Activated naive CD4-positive, alpha-beta T cell treated with anti-CD3 and anti-CD28 coated beads, Interleukin-2, amount 50 U/mL, for 24 hours (primary cell): ENCODE results near the gene TMEM145.

ENCODE experiments used
- H3K27ac Mint-ChIP-seq: one replicate; pipeline ENCODE4 v1.8.0; 2021; ENCODE audit warnings: mild to moderate bottlenecking, mixed read lengths
- H3K27me3 Mint-ChIP-seq: one replicate; pipeline ENCODE4 v1.8.0; 2021; ENCODE audit warnings: mixed read lengths
- H3K36me3 Mint-ChIP-seq: one replicate; pipeline ENCODE4 v1.8.0; 2021; ENCODE audit warnings: mixed read lengths
- H3K4me1 Mint-ChIP-seq: one replicate; pipeline ENCODE4 v1.8.0; 2021; ENCODE audit warnings: mixed read lengths
- H3K4me3 Mint-ChIP-seq: one replicate; pipeline ENCODE4 v1.8.0; 2021; ENCODE audit warnings: mild to moderate bottlenecking, mixed read lengths
- H3K9me3 Mint-ChIP-seq: one replicate; pipeline ENCODE4 v1.8.0; 2021; ENCODE audit warnings: mixed read lengths

TMEM145 gene

DNA sequence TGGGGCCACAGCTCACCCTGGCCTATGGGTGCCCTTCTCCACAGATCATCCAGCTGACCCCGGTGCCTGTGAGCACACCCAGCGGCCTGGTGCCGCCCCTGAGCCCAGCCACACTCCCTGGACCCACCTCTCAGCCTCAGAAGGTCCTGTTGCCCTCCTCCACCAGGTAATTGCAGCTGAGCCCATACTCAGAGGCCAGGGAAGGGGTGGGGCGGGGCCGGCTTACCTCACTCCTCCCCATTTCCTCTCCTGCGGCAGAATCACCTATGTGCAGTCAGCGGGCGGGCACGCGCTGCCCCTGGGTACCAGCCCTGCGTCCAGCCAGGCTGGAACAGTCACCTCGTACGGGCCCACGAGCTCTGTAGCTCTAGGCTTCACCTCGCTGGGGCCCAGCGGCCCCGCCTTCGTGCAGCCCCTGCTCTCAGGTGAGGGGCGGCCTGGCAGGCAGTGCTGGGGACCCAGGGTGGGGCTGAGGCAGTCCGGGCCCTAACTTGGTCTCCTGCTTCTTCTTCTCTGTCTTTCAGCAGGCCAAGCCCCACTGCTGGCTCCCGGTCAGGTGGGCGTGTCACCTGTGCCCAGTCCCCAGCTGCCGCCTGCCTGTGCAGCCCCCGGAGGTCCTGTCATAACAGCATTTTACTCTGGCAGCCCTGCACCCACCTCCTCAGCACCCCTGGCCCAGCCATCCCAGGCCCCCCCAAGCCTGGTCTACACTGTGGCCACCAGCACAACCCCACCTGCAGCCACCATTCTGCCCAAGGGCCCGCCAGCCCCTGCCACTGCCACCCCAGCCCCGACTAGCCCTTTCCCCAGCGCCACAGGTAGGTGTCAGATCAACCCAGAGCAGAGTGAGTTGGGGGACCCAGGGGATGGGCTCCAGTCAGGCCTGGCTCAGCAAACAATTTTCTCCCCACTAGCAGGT, 20.8 kb upstream of the TMEM145 start:
- Mint-ChIP-seq H3K36me3 (peaks cover 2% of the 10 kb centered on the region), H3K4me1 (peaks cover 10% of the 10 kb centered on the region), H3K27me3 (no peaks in the 10 kb centered on the region), H3K9me3 (no peaks in the 10 kb centered on the region), H3K4me3 (no peak overlapping the region), H3K27ac (peak overlapping the region; percentile 48)

DNA sequence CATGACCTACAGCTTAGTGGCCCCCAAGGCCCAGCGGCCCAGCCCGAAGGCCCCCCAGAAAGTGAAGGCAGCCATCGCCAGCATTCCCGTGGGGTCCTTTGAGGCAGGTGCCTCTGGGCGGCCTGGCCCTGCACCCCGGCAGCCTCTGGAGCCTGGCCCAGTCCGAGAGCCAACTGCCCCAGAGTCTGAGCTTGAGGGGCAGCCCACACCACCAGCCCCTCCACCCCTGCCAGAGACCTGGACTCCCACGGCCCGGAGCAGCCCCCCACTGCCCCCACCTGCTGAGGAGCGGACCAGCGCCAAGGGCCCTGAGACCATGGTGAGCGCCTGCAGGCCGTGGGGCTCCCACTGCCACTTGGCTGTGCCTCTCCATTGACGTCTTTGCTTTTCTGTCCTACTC, 20.1 kb upstream of the TMEM145 start:
- H3K9me3 Mint-ChIP-seq, result no peaks in the 10 kb centered on the region
- no peak overlapping the region for H3K27ac Mint-ChIP-seq
- H3K36me3 Mint-ChIP-seq, result peaks cover 2% of the 10 kb centered on the region
- H3K4me3 Mint-ChIP-seq, result no peak overlapping the region
- peaks cover 10% of the 10 kb centered on the region for H3K4me1 Mint-ChIP-seq
- no peaks in the 10 kb centered on the region for H3K27me3 Mint-ChIP-seq

DNA sequence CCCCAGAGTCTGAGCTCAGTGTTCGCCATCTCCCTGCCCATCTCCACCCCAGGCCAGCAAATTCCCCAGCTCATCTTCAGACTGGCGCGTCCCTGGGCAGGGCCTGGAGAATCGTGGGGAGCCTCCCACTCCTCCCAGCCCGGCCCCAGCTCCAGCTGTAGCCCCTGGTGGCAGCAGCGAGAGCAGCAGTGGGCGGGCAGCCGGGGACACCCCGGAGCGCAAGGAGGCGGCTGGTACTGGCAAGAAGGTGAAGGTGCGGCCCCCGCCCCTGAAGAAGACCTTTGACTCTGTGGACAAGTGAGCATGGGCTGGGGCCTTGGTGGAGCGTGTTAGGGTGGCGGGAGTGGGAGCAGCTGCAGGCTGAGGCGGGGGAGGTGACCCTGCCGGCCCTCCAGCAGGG, 19.6 kb upstream of the TMEM145 start:
- Mint-ChIP-seq H3K27ac (no peak overlapping the region), H3K4me3 (no peak overlapping the region), H3K9me3 (no peaks in the 10 kb centered on the region), H3K4me1 (peaks cover 10% of the 10 kb centered on the region), H3K27me3 (no peaks in the 10 kb centered on the region), H3K36me3 (peaks cover 2% of the 10 kb centered on the region)

DNA sequence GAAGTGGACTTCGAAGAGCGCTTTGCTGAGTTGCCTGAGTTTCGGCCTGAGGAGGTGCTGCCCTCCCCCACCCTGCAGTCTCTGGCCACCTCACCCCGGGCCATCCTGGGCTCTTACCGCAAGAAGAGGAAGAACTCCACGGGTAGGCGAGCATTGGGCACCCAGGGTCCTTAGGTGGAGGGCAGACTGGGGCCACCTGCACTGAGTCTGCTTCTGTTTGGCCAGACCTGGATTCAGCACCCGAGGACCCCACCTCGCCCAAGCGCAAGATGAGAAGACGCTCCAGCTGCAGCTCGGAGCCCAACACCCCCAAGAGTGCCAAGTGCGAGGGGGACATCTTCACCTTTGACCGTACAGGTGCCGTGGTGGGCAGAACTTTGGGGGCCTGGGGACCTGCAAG, 19.2 kb upstream of the TMEM145 start:
- H3K9me3 Mint-ChIP-seq, result no peaks in the 10 kb centered on the region
- H3K27ac Mint-ChIP-seq, result no peak overlapping the region
- H3K27me3 Mint-ChIP-seq, result no peaks in the 10 kb centered on the region
- H3K36me3 Mint-ChIP-seq, result peaks cover 2% of the 10 kb centered on the region
- no peak overlapping the region for H3K4me3 Mint-ChIP-seq
- peaks cover 10% of the 10 kb centered on the region for H3K4me1 Mint-ChIP-seq

DNA sequence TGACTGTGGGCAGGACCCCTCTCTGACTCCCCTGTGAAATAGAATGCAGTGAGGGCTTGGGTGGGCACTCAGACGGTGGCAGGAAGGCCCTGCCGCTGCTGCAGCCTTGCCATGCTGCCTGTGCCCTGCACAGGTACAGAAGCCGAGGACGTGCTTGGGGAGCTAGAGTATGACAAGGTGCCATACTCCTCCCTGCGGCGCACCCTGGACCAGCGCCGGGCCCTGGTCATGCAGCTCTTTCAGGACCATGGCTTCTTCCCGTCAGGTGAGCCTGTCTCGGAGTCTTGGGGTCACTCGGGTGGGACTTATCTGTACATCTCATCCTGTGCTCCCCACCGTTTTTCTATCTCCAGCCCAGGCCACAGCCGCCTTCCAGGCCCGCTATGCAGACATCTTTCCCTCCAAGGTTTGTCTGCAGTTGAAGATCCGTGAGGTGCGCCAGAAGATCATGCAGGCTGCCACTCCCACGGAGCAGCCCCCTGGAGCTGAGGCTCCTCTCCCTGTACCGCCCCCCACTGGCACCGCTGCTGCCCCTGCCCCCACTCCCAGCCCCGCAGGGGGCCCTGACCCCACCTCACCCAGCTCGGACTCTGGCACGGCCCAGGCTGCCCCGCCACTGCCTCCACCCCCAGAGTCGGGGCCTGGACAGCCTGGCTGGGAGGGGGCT, 18.5 kb upstream of the TMEM145 start:
- no peak overlapping the region for H3K4me3 Mint-ChIP-seq
- H3K27me3 Mint-ChIP-seq, result no peaks in the 10 kb centered on the region
- H3K9me3 Mint-ChIP-seq, result no peaks in the 10 kb centered on the region
- H3K36me3 Mint-ChIP-seq, result peaks cover 2% of the 10 kb centered on the region
- peaks cover 10% of the 10 kb centered on the region for H3K4me1 Mint-ChIP-seq
- H3K27ac Mint-ChIP-seq, result no peak overlapping the region

DNA sequence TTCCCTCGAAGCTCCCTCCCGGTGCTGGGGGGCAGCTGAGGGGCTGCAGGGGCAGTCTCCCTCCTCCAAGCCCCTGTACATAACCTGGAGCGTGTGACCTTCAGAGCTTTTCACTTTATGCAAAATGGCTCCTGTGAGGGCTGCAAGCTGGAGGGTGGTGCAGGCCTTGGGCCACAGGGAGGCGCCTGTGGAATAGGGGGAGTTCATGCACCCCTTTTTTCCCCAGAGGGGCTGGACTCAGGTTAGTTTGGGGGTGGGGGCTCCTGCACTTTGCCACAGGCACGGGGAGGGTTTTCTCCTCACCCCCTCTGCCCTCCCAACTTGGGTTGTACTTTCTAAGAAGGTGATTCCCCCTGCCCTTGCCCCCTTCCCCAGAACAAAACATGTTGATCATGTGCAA, 17.8 kb upstream of the TMEM145 start:
- Mint-ChIP-seq H3K36me3 (peaks cover 2% of the 10 kb centered on the region), H3K9me3 (no peaks in the 10 kb centered on the region), H3K4me3 (no peak overlapping the region), H3K27me3 (no peaks in the 10 kb centered on the region), H3K4me1 (peaks cover 13% of the 10 kb centered on the region), H3K27ac (no peak overlapping the region)

DNA sequence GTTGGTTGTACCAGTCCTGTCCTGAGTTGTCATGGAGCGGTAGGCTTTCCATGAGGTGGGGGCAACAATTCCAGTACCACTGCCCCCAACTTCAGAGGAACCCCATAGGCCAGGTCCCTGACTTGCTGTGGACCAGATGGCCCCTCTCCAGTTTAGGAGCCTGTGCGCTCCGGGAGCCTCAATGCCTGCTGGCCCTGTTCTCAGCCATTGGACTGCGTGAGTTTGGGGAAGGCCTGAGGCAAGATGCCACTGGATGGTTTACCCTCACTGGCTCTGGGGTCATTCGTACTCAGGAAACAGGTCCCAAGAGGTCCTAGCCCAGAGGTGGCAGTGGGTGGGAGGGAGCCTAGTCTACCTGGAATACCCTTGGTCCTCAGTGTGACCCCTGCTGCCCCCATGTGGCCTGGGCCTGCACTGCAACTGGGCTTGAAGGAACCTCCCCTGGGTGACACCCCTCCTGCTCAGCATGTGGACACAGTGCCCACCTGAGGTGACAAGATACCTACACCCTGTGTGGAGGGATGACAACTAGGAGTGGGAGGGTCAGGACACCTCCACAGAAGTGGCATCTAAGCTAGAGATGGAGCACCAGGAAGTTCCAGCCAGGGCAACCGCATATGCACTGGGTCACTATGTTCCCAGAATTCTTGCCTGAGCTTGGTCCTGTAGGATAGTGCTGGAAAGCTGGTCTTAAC, 17.1 kb upstream of the TMEM145 start:
- Mint-ChIP-seq H3K4me3 (no peak overlapping the region), H3K36me3 (peaks cover 2% of the 10 kb centered on the region), H3K4me1 (peaks cover 13% of the 10 kb centered on the region), H3K9me3 (no peaks in the 10 kb centered on the region), H3K27ac (no peak overlapping the region), H3K27me3 (no peaks in the 10 kb centered on the region)

DNA sequence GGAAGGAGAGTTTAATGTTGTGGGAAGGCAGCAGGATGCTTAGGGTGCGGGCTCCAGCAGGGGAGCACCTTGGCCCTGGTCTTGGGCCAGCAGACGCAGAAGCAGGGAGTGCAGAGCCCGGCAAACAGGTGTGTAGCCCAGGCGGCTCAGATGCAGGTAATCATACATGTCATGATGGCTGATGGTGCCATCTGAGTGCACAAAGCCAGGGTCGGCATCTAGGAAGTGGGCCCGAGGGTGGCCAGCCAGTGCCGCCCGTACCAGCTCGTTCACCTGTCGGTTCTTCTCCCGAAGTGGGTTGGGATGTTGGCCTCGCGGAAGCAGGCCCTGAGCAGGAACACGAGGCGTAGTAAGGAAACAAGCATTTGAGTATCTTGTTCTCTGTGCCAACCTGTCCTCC, 16.1 kb upstream of the TMEM145 start:
- H3K4me3 Mint-ChIP-seq, result no peak overlapping the region
- H3K9me3 Mint-ChIP-seq, result no peaks in the 10 kb centered on the region
- no peak overlapping the region for H3K27ac Mint-ChIP-seq
- H3K36me3 Mint-ChIP-seq, result peaks cover 2% of the 10 kb centered on the region
- H3K4me1 Mint-ChIP-seq, result peaks cover 15% of the 10 kb centered on the region
- H3K27me3 Mint-ChIP-seq, result no peaks in the 10 kb centered on the region

DNA sequence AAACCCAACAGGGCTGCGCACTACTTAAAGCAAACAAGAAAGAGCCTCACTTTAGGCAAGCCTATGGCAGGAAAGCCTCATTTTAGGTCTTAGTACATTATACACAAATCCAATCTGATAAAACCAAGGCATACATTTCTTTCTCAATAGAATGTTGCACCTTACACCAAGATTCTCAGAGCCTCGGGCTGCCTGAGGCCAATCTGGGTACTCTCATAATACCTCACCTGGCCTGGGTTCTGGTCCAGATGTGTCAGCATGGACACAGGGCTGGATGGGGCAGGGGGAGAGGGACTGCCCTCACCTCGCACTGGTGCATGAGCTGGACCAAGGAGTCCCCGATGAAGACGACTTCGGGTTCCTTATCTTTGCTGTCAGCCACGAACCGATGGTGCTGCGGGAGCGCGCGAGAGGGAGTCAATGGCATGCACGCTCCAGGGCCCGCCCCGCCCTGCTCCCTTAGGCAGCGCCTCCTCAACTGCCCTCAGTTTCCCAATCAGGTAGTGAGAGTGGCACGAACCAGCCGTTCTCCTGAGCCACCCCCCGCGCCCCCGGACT, 11.4 kb upstream of the TMEM145 start, which contains the start of gene PRR19:
Gene PRR19, plus strand, starts transcription at position 487 of the 558 bp plus-strand sequence. CDS start 7,453 bp downstream, outside the sequence.
- no peaks in the 10 kb centered on the region for H3K27me3 Mint-ChIP-seq
- H3K36me3 Mint-ChIP-seq, result no peaks in the 10 kb centered on the region
- peak within 1 kb of the TSS; percentile 91 for H3K4me3 Mint-ChIP-seq
- peak within 1 kb of the TSS; percentile 94 for H3K27ac Mint-ChIP-seq
- H3K4me1 Mint-ChIP-seq, result peaks cover 25% of the 10 kb centered on the region
- no peaks in the 10 kb centered on the region for H3K9me3 Mint-ChIP-seq

DNA sequence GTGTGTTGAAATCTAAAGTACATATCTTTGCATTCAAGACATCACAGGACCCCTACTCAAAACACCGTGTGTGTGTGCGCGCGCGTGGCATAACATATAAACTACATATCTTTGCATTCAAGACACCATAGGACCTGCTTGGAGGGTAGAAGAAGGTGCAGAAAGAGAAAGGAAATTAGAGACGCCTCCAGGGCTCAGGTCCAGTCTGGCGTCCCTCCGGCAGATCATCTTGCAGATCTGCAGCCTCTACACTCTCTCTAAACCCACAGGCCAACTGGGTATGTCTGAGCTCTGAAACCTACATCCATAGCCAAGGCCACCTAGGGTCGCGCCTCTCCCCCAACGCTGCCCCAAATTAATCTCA, 10.0 kb upstream of the TMEM145 start:
- Mint-ChIP-seq H3K4me1 (peaks cover 25% of the 10 kb centered on the region), H3K36me3 (no peaks in the 10 kb centered on the region), H3K27me3 (no peaks in the 10 kb centered on the region), H3K4me3 (peak overlapping the region; percentile 91), H3K9me3 (no peaks in the 10 kb centered on the region), H3K27ac (peak overlapping the region; percentile 94)

DNA sequence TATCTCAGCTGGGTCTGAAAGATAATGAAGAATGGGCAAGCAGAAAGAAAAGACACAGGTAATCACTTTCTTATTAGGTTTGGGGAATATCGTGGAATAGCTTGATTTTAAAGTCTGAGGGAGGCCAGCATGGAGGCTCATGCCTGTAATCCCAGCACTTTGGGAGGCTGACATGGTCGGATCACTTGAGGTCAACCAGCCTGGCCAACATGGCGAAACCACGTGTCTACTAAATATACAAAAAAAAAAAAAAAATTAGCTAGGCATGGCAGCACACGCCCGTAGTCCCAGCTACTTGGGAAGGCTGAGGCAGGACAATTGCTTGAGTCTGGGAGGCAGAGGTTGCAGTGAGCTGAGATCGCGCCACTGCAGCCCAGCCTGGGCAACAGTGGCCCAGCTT, 9.2 kb upstream of the TMEM145 start:
- Mint-ChIP-seq H3K36me3 (no peaks in the 10 kb centered on the region), H3K9me3 (no peaks in the 10 kb centered on the region), H3K4me1 (peaks cover 25% of the 10 kb centered on the region), H3K27me3 (no peaks in the 10 kb centered on the region), H3K4me3 (no peak overlapping the region), H3K27ac (peak overlapping the region; percentile 3)

DNA sequence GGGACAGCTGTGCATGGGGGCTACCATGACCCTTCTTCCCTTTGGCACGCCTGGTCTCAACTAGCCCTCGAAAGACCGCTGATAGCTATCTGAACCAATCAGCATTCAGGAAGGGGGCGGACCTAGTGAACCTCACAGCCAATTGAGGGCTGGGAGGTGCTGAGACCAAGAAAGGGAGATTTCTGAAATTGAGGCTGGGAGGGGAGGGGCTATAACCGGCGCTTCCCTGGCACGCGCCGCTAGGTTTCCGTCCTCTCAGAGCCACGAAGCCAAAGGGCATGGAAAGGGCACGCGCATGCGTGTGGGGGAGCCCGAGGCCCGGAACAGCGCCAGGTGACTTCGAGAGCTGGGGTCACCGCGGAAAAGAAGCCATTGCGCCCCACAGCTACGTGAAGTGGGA, 6.5 kb upstream of the TMEM145 start:
- Mint-ChIP-seq H3K36me3 (no peaks in the 10 kb centered on the region), H3K27ac (no peak overlapping the region), H3K9me3 (no peaks in the 10 kb centered on the region), H3K4me1 (peaks cover 16% of the 10 kb centered on the region), H3K4me3 (no peak overlapping the region), H3K27me3 (no peaks in the 10 kb centered on the region)

DNA sequence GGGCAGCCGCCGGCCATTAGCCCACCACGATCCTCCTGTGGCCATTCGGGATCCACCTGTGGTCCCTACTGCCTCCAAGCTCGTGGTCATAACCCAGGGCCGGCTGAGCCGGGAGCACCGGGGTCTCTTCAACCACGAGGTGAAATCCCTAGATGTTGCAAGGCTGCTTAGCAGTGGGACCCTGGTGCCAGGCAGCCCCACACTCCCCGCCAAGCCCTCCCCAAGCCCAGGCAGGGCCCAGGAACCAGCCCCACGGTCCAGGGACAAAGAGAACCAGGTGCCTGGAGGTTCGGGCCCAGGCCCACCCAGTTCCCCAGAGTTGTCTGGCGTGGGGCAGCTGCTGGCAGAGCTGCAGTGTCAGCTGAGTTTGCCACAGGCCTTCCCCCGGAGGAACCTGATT, 3.4 kb upstream of the TMEM145 start:
- Mint-ChIP-seq H3K36me3 (no peaks in the 10 kb centered on the region), H3K9me3 (no peaks in the 10 kb centered on the region), H3K4me1 (peaks cover 4% of the 10 kb centered on the region), H3K4me3 (no peak overlapping the region), H3K27ac (no peak overlapping the region), H3K27me3 (peaks cover 13% of the 10 kb centered on the region)

DNA sequence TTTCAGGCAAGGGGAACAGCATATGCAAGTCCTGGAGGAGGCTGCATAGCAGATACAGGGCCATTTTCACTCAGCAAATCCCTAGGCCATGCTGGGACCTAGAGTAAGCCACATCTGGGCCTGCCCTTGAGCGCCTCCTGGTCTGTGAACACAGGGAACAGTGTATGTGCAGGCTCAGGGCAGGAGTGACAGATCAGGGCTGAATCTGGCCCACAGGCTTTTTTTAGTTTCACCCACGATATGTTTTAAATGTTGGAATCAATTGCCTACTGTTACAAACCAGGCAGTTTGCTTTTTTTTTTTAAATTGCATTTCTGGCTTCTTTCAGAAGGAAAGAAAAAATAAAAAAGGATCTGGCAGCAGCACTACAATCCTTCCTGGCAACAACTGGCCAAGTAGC, 1.5 kb upstream of the TMEM145 start:
- Mint-ChIP-seq H3K9me3 (no peaks in the 10 kb centered on the region), H3K4me1 (peaks cover 4% of the 10 kb centered on the region), H3K4me3 (no peak overlapping the region), H3K36me3 (no peaks in the 10 kb centered on the region), H3K27ac (no peak overlapping the region), H3K27me3 (peaks cover 17% of the 10 kb centered on the region)

DNA sequence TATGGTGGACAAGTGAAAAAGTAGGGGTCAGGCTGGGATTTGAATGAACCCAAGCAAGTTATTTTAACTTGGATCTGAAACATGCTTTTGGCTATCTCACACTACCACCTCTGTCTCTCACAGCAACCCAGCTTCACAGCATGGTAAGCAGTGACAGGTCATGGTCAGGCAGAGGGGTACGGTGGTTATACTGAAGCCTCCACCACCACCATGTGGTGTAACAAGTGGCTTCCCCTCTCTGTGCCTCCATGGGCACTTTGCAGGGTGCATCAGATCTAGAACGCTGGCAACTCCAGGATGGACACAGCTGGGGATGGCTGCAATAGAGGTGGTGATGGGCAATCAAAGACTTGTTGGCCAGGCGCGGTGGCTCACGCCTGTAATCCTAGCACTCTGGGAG, 739 bp upstream of the TMEM145 start:
- Mint-ChIP-seq H3K27me3 (peaks cover 20% of the 10 kb centered on the region), H3K36me3 (no peaks in the 10 kb centered on the region), H3K9me3 (no peaks in the 10 kb centered on the region), H3K4me3 (peak overlapping the region; percentile 73), H3K4me1 (peaks cover 10% of the 10 kb centered on the region), H3K27ac (no peak overlapping the region)
